ENCODE data around the gene SPTB.

SPTB gene

DNA sequence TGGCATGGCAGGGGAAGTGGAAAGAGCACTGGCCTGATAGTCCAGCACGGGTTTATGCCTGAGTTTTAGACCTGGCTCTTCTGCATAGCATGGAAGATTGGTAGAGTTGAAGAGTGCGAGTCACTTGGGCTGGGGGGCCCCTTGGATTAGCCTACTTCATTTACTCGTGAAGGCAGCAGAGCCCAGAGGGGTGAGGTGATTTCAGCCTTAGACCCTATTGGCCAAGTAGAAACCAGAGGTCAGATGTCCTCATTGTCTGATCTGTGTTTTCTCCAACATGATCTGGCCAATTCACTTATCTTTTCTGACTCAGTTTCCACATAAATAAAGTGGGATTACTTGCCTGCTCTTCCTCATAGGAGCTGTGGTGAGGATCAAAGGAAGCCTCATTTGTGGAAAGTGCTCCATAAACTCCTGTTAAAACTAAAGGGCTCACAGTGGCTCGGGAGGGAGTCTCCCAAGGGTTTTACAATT, 173.6 kb downstream of the SPTB start:
- no peaks in the 10 kb centered on the region for H3K9me3 ChIP-seq
- peak overlapping the region; percentile 79 for H3K4me3 ChIP-seq
- peaks cover 5% of the 10 kb centered on the region; the same call in 1 of the 2 replicates for H3K36me3 ChIP-seq (replicated peaks)
- H3K4me1 ChIP-seq, result peaks cover 47% of the 10 kb centered on the region
- in situ Hi-C loops (cut with MboI; ENCODE audit: low sequenced_read_pairs), result no loop called here
- H3K27me3 ChIP-seq (ENCODE audit: low read depth), result no peaks in the 10 kb centered on the region
- DNase-seq (ENCODE audit: low spot score in 2 of 2), result no peak

- H3K9me3 ChIP-seq, result no peaks in the 10 kb centered on the region
- peak in 1 of 2 experiments; percentile 44 for DNase-seq (ENCODE audit: low spot score in 2 of 2)
- peak overlapping the region; percentile 79 for H3K4me3 ChIP-seq
- H3K27me3 ChIP-seq (ENCODE audit: low read depth), result no peaks in the 10 kb centered on the region
- in situ Hi-C loops (cut with MboI; ENCODE audit: low sequenced_read_pairs), result no loop called here
- peaks cover 52% of the 10 kb centered on the region for H3K4me1 ChIP-seq
- peaks cover 5% of the 10 kb centered on the region; the same call in 1 of the 2 replicates for H3K36me3 ChIP-seq (replicated peaks)
Measured at GRCh38 chr14:64705381-64706118, 174.2 kb downstream of the SPTB start.

- H3K27me3 ChIP-seq (ENCODE audit: low read depth), result no peaks in the 10 kb centered on the region
- H3K9me3 ChIP-seq, result no peaks in the 10 kb centered on the region
- peak overlapping the region; percentile 79 for H3K4me3 ChIP-seq
- peak in 1 of 2 experiments; percentile 50 for DNase-seq (ENCODE audit: low spot score in 2 of 2)
- peaks cover 5% of the 10 kb centered on the region; the same call in 1 of the 2 replicates for H3K36me3 ChIP-seq (replicated peaks)
- peaks cover 52% of the 10 kb centered on the region for H3K4me1 ChIP-seq
- in situ Hi-C loops (cut with MboI; ENCODE audit: low sequenced_read_pairs), result no loop called here
Measured at GRCh38 chr14:64704743-64705380, 174.8 kb downstream of the SPTB start.

DNA sequence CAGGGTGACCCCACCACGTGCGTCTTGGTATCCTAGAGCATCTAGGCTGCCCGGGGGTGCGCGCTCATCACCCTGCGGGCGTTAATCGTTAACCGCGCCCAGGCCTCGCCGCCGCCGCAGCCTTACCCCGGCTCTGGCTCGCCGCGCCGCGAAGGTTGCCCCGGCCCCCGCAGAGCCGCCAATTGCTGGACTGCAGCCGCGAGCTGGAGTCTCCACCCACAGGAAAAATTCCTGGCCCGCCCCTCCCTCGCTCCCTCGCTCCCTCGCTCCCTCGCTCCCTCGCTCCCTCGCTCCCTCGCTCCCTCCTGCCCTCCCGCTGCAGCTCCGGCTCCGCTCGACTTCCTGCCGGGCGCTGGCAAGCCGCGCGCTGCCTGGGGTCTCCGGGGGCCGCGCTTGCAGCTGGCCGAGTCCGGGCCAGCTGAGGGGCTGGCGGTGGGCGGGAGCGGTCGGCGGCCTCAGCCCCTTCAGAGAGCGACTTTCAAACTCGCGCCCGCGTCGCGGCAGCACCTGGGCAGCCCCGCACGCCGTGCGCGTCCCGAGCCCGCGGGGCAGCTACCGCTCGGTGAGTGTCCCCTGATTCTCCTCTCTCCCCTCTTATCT, 175.5 kb downstream of the SPTB start, which contains the start of gene PLEKHG3:
Gene PLEKHG3, plus strand, starts transcription at position 282 of the 600 bp plus-strand sequence. CDS start 23,208 bp downstream, outside the sequence.
- no peaks in the 10 kb centered on the region for H3K9me3 ChIP-seq
- DNase-seq (ENCODE audit: low spot score in 2 of 2), result peak; percentile 75 to 92
- H3K27me3 ChIP-seq (ENCODE audit: low read depth), result no peaks in the 10 kb centered on the region
- peaks cover 5% of the 10 kb centered on the region; the same call in 1 of the 2 replicates for H3K36me3 ChIP-seq (replicated peaks)
- H3K4me3 ChIP-seq, result peak within 1 kb of the TSS; percentile 79
- peaks cover 52% of the 10 kb centered on the region for H3K4me1 ChIP-seq
- in situ Hi-C loops (cut with MboI; ENCODE audit: low sequenced_read_pairs), result no loop called here

- Histone ChIP-seq H3K4me1 (peaks cover 52% of the 10 kb centered on the region), H3K9me3 (no peaks in the 10 kb centered on the region), H3K36me3 (replicated peaks) (peaks cover 5% of the 10 kb centered on the region; the same call in 1 of the 2 replicates), H3K27me3 (ENCODE audit: low read depth) (no peaks in the 10 kb centered on the region), H3K4me3 (peak overlapping the region; percentile 79)
- no peak for DNase-seq (ENCODE audit: low spot score in 2 of 2)
- in situ Hi-C loops (cut with MboI; ENCODE audit: low sequenced_read_pairs), result no loop called here
Measured at GRCh38 chr14:64703395-64704142, 176.1 kb downstream of the SPTB start.

DNA sequence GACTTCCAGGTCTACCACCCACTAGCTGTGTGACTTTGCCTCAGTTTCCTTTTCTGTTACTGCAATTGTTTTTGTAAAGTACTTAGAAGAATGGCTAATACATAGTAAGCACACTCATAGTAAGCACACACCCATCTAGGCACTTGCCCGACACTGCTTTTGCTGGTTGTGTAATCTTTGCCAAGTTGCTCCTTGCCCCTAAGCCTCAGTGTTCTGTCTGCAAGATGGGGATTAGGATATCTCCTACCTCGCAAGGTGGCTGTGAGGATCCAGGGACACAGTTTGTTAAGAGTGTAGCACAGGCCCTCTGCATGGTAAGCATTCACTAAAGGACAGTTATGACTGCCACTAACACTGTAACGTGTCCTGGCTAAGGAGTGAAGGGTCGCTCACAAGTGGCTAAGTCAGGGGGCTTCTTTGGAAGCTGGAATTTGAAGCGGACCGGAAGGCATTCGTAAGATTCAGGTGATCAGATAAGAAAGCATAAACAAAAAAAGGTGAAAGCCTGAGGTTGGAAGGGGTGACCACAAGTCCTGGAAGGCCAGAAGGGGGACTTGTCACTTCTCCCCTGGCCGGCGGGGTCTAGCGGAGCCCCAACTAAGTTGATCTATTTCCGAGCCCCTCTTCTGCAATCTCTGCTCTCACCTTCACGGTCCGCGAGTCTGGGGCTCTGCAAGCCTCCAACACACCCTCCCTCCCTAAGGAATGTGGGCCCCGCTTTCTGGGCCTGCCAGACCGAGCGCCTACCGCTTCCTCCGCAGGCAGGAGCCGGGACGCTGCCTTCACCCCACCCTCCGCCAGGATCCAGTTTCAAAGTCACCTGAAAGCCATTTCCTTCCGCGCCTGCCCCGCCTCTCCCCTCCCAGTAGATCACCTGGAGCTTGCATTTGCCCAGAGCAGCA, 177.0 kb downstream of the SPTB start:
- peaks cover 49% of the 10 kb centered on the region for H3K4me1 ChIP-seq
- H3K9me3 ChIP-seq, result no peaks in the 10 kb centered on the region
- DNase-seq (ENCODE audit: low spot score in 2 of 2), result no peak
- no peak overlapping the region for H3K4me3 ChIP-seq
- H3K27me3 ChIP-seq (ENCODE audit: low read depth), result no peaks in the 10 kb centered on the region
- peaks cover 5% of the 10 kb centered on the region; the same call in 1 of the 2 replicates for H3K36me3 ChIP-seq (replicated peaks)
- in situ Hi-C loops (cut with MboI; ENCODE audit: low sequenced_read_pairs), result no loop called here

DNA sequence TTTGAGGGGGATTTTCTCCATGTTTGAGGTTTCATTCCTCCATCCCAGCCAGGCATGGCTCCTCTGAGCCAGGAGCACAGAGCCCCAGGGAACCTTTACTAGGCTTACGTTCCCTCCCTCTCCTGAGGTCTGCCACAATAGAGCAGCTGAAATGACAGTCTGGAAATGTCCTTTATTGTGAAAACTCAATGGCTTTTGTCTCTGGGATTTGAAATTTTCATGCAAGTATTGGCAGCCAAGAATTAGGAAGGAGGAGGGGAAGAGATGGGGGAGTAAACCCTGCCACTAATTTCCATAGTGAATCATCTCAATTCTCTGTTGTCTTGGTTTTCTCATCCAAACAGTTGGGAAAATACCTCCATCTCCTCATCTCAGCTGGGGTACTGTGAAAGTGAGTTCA, 178.0 kb downstream of the SPTB start:
- no peaks in the 10 kb centered on the region for H3K27me3 ChIP-seq (ENCODE audit: low read depth)
- H3K36me3 ChIP-seq (replicated peaks), result no peaks in the 10 kb centered on the region
- no peaks in the 10 kb centered on the region for H3K9me3 ChIP-seq
- H3K4me1 ChIP-seq, result peaks cover 47% of the 10 kb centered on the region
- in situ Hi-C loops (cut with MboI; ENCODE audit: low sequenced_read_pairs), result no loop called here
- peak; percentile 78 to 95 for DNase-seq (ENCODE audit: low spot score in 2 of 2)
- no peak overlapping the region for H3K4me3 ChIP-seq

- H3K4me3 ChIP-seq, result no peak overlapping the region
- DNase-seq (ENCODE audit: low spot score in 2 of 2), result no peak
- in situ Hi-C loops (cut with MboI; ENCODE audit: low sequenced_read_pairs), result no loop called here
- no peaks in the 10 kb centered on the region for H3K9me3 ChIP-seq
- H3K36me3 ChIP-seq (replicated peaks), result no peaks in the 10 kb centered on the region
- no peaks in the 10 kb centered on the region for H3K27me3 ChIP-seq (ENCODE audit: low read depth)
- peaks cover 40% of the 10 kb centered on the region for H3K4me1 ChIP-seq
Measured at GRCh38 chr14:64700894-64701293, 178.8 kb downstream of the SPTB start.

GRCh38 chr14:64700290-64700689, 179.4 kb downstream of the SPTB start:
- H3K4me1 ChIP-seq, result peaks cover 34% of the 10 kb centered on the region
- H3K4me3 ChIP-seq, result no peak overlapping the region
- no peaks in the 10 kb centered on the region for H3K27me3 ChIP-seq (ENCODE audit: low read depth)
- no peaks in the 10 kb centered on the region for H3K36me3 ChIP-seq (replicated peaks)
- DNase-seq (ENCODE audit: low spot score in 2 of 2), result no peak
- no peaks in the 10 kb centered on the region for H3K9me3 ChIP-seq
- in situ Hi-C loops (cut with MboI; ENCODE audit: low sequenced_read_pairs), result no loop called here

DNA sequence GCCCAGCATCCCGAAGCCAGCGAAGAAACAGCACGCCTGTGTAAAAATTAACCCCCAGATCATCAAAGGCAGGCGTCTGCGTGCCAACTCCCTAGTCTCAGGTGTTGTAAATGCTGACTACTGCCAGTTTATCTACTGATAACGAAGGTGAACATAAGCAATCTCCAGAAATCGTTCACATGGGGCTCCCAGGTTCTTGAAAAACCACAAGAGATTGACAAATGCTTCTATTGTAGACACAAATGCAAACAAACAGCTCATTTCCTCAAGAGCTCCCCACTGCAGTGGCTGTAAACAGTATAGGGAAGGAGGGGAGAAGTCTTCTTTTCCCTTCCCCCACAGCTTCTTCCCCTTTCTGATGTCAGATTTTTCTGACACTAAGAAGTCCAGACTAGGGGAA, 180.8 kb downstream of the SPTB start:
- peaks cover 31% of the 10 kb centered on the region for H3K4me1 ChIP-seq
- no peaks in the 10 kb centered on the region for H3K36me3 ChIP-seq (replicated peaks)
- no peaks in the 10 kb centered on the region for H3K9me3 ChIP-seq
- no peak for DNase-seq (ENCODE audit: low spot score in 2 of 2)
- no peaks in the 10 kb centered on the region for H3K27me3 ChIP-seq (ENCODE audit: low read depth)
- no peak overlapping the region for H3K4me3 ChIP-seq
- in situ Hi-C loops (cut with MboI; ENCODE audit: low sequenced_read_pairs), result no loop called here

- in situ Hi-C loops (cut with MboI; ENCODE audit: low sequenced_read_pairs), result no loop called here
- H3K9me3 ChIP-seq, result no peaks in the 10 kb centered on the region
- no peak for DNase-seq (ENCODE audit: low spot score in 2 of 2)
- H3K36me3 ChIP-seq (replicated peaks), result no peaks in the 10 kb centered on the region
- no peak overlapping the region for H3K4me3 ChIP-seq
- H3K4me1 ChIP-seq, result peaks cover 8% of the 10 kb centered on the region
- H3K27me3 ChIP-seq (ENCODE audit: low read depth), result no peaks in the 10 kb centered on the region
Measured at GRCh38 chr14:64696355-64696857, 183.3 kb downstream of the SPTB start.

Data from HAP-1 (cell line).